Measurements from ENCODE around the gene FBXO24. TPM values are rescaled to one million over a fixed set of nuclear protein-coding genes. Genes with fewer than 3 reads are reported as not detected.

The FBXO24 gene
- total RNA-seq, 4 donors from 2014 or later = 0.30 to 2.2 (median 0.84) TPM; not detected in 1

DNA sequence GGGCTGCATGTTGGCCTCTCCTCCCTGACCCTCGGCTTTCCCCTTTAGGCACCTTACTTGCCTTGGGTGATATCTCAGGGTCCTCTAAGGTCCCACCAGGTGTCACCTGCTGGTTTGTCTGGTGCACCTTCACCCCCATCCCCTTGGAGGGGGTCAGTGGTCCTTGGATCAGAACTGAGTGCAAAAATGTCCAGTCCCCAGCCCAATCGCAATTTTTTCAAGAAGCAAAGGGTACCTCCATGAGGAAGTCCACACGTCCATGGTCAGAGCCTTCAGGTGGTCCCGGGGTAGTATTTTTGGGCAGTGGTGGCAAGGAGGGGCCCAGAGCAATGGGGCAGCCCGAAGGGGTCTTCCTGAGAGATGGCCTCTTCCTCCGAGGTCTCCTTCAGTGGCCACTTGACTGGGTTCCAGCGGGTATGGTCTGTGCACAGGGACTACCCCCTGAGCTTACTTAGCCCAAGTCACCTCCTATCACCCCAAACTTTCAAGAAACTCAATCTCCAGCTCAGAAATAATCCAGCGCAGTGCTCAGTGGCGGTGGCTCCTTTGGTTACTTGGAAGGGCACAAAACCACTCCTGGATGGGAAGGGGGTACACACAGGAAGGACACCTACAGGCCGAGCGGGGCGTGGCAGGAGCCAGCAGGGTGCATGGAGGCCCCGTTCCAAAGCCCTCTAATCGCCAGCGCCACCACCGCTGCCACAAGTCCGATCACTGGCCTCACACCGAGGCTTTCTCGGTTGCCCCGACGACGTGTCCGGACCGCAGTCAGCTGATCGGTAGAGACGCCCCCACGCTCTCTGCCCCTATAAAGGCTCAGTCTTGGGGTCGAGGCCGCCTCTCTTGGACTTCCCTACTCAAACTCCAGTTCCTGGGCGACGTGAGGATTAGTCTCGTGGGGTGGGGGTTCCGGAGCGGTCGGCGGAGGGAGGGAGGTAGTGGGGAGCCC lies 17.0 kb upstream of the FBXO24 start:
- no peaks in the 10 kb centered on the region for H3K9me3 ChIP-seq
- TF ChIP-seq, protein P1, sequence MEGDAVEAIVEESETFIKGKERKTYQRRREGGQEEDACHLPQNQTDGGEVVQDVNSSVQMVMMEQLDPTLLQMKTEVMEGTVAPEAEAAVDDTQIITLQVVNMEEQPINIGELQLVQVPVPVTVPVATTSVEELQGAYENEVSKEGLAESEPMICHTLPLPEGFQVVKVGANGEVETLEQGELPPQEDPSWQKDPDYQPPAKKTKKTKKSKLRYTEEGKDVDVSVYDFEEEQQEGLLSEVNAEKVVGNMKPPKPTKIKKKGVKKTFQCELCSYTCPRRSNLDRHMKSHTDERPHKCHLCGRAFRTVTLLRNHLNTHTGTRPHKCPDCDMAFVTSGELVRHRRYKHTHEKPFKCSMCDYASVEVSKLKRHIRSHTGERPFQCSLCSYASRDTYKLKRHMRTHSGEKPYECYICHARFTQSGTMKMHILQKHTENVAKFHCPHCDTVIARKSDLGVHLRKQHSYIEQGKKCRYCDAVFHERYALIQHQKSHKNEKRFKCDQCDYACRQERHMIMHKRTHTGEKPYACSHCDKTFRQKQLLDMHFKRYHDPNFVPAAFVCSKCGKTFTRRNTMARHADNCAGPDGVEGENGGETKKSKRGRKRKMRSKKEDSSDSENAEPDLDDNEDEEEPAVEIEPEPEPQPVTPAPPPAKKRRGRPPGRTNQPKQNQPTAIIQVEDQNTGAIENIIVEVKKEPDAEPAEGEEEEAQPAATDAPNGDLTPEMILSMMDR (IDR thresholded peaks at IDR 0.05) = peak in 4 of 5 experiments; percentile 30 to 49 (median 41)
- TF ChIP-seq EP300 (IDR thresholded peaks at IDR 0.05) (peak in 1 of 2 donors; percentile 29), POLR2A (IDR thresholded peaks at IDR 0.05) (no peak)
- peak overlapping the region in 3 of 4 donors; percentile 44 to 73 (median 70) for H3K27ac ChIP-seq
- peak overlapping the region; percentile 2 to 45 (median 26) for H3K4me3 ChIP-seq
- peak; percentile 50 to 55 for DNase-seq (ENCODE audit: low spot score in 2 of 2)
- peaks cover 0 to 60% (median 20%) of the 10 kb centered on the region in 4 donors for H3K4me1 ChIP-seq
- peaks cover 0 to 4% of the 10 kb centered on the region in 2 donors for H3K27me3 ChIP-seq
- H3K36me3 ChIP-seq = peaks cover 0 to 52% (median 3%) of the 10 kb centered on the region in 3 donors
- 31 to 34% methylated on average over 16 to 25 of the region's 36 CpGs for WGBS, 2 donors

DNA sequence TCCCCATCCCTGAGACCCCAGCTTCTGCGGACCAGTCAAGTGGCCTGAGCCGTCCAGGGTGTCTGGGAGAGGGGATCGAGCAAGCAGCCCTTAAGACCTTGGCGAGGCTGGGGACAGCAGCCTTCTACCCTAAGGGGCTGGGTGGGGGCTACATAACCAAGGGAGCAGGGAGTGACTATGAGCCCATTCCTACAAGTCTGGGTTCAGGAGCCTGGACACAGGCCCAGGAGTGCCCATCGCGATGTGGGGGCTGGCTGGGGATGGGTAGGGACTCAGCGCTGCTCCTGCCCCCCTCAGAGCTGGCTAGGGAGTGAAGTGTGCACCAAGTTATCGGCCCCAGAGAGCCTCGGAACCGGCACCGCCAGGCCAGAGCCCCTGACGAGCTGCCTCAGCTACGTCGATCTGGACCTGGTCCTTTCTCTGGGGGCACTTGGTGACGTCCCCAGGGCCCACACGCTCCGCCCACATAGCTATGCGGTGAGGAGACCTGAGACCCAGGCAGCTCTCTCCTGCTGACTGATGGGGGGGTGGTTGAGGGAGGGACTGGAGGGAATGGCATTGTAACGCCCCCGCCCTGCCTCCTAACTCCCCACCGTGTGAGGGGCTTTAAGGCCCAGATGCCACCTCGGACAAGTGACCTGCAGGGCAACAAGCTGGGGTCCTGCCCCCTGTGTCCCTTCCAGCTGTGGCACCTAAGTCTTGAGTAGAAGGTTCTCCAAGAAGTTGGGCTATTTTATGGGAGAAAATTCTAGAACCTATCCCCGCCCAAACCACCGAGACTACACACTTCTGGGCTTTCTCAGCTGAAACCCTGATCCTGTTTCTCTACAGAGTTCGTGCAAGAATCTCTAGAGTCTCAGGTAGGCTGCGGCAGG lies 14.9 kb upstream of the FBXO24 start:
- H3K36me3 ChIP-seq = peaks cover 0 to 52% (median 17%) of the 10 kb centered on the region in 3 donors
- peaks cover 0 to 4% of the 10 kb centered on the region in 2 donors for H3K27me3 ChIP-seq
- H3K4me3 ChIP-seq = no peak overlapping the region
- H3K4me1 ChIP-seq = peaks cover 0 to 59% (median 20%) of the 10 kb centered on the region in 4 donors
- WGBS, 2 donors = 67 to 69% methylated on average over 23 to 26 of the region's 26 CpGs
- no peaks in the 10 kb centered on the region for H3K9me3 ChIP-seq
- no peak for TF ChIP-seq EP300 (IDR thresholded peaks at IDR 0.05)
- H3K27ac ChIP-seq = no peak overlapping the region
- DNase-seq (ENCODE audit: low spot score in 2 of 2) = no peak

DNA sequence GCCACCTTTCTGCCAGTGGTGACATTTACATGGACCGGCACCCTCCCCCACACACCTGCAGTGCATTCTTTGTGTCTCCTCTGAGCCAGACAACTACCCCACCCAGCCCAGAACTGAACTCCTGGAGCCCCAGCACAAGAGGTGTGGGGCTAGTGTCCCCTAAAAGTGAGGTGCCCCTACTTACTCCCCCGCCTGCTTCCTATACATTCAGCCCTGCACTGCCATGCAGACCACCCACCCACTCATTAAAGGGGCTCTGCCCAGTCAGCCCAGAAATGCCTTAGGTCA lies 14.4 kb upstream of the FBXO24 start:
- Histone ChIP-seq H3K36me3 (peaks cover 0 to 56% (median 22%) of the 10 kb centered on the region in 3 donors), H3K4me3 (no peak overlapping the region), H3K27me3 (peaks cover 0 to 4% of the 10 kb centered on the region in 2 donors), H3K27ac (peak overlapping the region in 1 of 4 donors; percentile 5), H3K9me3 (no peaks in the 10 kb centered on the region), H3K4me1 (peaks cover 0 to 54% (median 20%) of the 10 kb centered on the region in 4 donors)
- 91 to 97% methylated on average over 2 of the region's 2 CpGs for WGBS, 2 donors
- TF ChIP-seq, protein P1 (IDR thresholded peaks at IDR 0.05) = no peak
- TF ChIP-seq POLR2A (IDR thresholded peaks at IDR 0.05) = no peak
- no peak for TF ChIP-seq EP300 (IDR thresholded peaks at IDR 0.05)
- no peak for DNase-seq (ENCODE audit: low spot score in 2 of 2)

DNA sequence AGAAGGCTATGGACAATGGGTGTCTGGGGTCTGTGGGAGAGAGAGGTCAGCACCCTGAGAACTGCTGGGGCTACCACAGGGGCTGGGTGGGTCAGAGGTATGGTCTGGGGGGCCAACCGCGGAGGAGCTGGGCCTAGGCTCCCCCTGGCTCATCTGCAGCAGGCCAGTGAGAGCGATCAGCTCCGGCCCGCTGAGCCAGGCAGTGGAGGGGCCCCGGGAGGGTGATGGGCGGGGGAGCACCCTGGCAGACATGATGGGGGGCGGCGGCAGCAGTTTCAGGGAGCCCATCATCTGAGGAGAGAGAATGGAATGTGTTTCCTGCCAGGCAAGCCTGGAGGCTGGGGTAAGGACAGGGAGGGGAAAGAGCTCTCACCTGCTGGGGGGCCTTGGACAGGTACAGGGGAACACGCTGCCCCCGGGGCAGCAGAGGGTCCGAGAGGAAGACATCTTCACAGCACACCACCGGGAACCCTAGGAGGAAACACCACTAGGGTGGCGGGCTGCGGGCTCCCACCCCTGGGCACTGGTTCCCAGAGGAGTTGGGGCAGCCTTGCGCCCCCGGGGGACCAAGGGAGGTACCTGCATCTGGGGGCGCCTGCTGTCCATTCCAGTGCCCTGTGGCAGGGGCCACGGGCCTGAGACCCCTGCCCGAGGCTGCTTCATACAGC lies 13.7 kb upstream of the FBXO24 start:
- Histone ChIP-seq H3K27ac (peak overlapping the region in 1 of 4 donors; percentile 5), H3K27me3 (peaks cover 0 to 4% of the 10 kb centered on the region in 2 donors), H3K4me3 (no peak overlapping the region), H3K9me3 (no peaks in the 10 kb centered on the region), H3K36me3 (peaks cover 0 to 56% (median 28%) of the 10 kb centered on the region in 3 donors), H3K4me1 (peaks cover 0 to 47% (median 20%) of the 10 kb centered on the region in 4 donors)
- 80 to 83% methylated on average over 13 to 19 of the region's 20 CpGs for WGBS, 2 donors
- TF ChIP-seq POLR2A (IDR thresholded peaks at IDR 0.05) (no peak), EP300 (IDR thresholded peaks at IDR 0.05) (no peak)
- TF ChIP-seq, protein P1 (IDR thresholded peaks at IDR 0.05) = no peak
- no peak for DNase-seq (ENCODE audit: low spot score in 2 of 2)
